ENCODE results near the gene CAMK1D.

The CAMK1D gene

DNA sequence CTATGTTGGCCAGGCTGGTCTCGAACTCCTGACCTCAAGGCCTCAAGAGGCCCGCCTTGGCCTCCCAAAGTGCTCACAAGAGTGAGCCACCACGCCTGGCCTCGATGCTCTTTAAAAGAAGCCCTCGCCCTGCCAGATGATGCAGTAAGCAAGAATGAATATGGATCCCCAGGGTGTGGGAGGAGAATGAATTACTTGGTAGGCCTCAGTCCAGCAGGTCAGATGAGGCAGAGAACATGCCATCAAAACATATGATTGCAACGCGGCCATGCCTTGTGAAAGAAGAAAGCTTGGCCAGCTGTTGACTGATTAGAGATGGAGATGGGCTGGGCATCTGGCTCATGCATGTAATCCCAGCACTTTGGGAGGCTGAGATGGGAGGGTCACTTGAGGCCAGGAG, 68.7 kb downstream of the CAMK1D start:
- no peak overlapping the region for H2AFZ ChIP-seq (ENCODE audit: low read length)
- no peak for TF ChIP-seq CTCF (IDR thresholded peaks at IDR 0.05; ENCODE audit: low read length)
- TF ChIP-seq EZH2 (IDR thresholded peaks at IDR 0.05; ENCODE audit: borderline replicate concordance, low read length) = no peak

GRCh38 chr10:12418725-12419261, 69.4 kb downstream of the CAMK1D start:
- H4K20me1 ChIP-seq (ENCODE audit: insufficient read depth, low read length) = no peaks in the 10 kb centered on the region
- no peak overlapping the region for H3K4me2 ChIP-seq (ENCODE audit: low read length)
- TF ChIP-seq EZH2 (IDR thresholded peaks at IDR 0.05; ENCODE audit: borderline replicate concordance, low read length) (no peak), CTCF (IDR thresholded peaks at IDR 0.05; ENCODE audit: low read length) (no peak)
- H3K27ac ChIP-seq (ENCODE audit: low read depth, low read length, poor library complexity, severe bottlenecking) = no peak overlapping the region
- H3F3A ChIP-seq (ENCODE audit: insufficient read depth, low read length) = no peaks in the 10 kb centered on the region
- H3K4me1 ChIP-seq (ENCODE audit: insufficient read depth, low read length, severe bottlenecking) = no peaks in the 10 kb centered on the region
- no peaks in the 10 kb centered on the region for H3K27me3 ChIP-seq (ENCODE audit: insufficient read depth, low read length)
- H3K9ac ChIP-seq (ENCODE audit: low read length) = no peak overlapping the region
- no peaks in the 10 kb centered on the region for H3K9me2 ChIP-seq (ENCODE audit: low read depth, low read length)
- H3K36me3 ChIP-seq (ENCODE audit: insufficient read depth, low read length) = no peaks in the 10 kb centered on the region
- no peak overlapping the region for H2AFZ ChIP-seq (ENCODE audit: low read length)
- H3K4me3 ChIP-seq (ENCODE audit: low read depth, low read length, poor library complexity, severe bottlenecking) = no peak overlapping the region
- no peaks in the 10 kb centered on the region for H3K9me3 ChIP-seq (ENCODE audit: low read length)
- H3K79me2 ChIP-seq (ENCODE audit: insufficient read depth, low read length) = no peaks in the 10 kb centered on the region

More for the DNA sequence above, 68.7 kb downstream of the CAMK1D start:
- H3K79me2 ChIP-seq (ENCODE audit: insufficient read depth, low read length) = no peaks in the 10 kb centered on the region
- no peak overlapping the region for H3K4me2 ChIP-seq (ENCODE audit: low read length)
- H3K36me3 ChIP-seq (ENCODE audit: insufficient read depth, low read length) = no peaks in the 10 kb centered on the region
- no peaks in the 10 kb centered on the region for H4K20me1 ChIP-seq (ENCODE audit: insufficient read depth, low read length)
- H3K4me3 ChIP-seq (ENCODE audit: low read depth, low read length, poor library complexity, severe bottlenecking) = no peak overlapping the region
- H3K4me1 ChIP-seq (ENCODE audit: insufficient read depth, low read length, severe bottlenecking) = no peaks in the 10 kb centered on the region
- H3K9me3 ChIP-seq (ENCODE audit: low read length) = no peaks in the 10 kb centered on the region
- H3K9me2 ChIP-seq (ENCODE audit: low read depth, low read length) = no peaks in the 10 kb centered on the region
- H3K27ac ChIP-seq (ENCODE audit: low read depth, low read length, poor library complexity, severe bottlenecking) = no peak overlapping the region
- H3K9ac ChIP-seq (ENCODE audit: low read length) = no peak overlapping the region
- no peaks in the 10 kb centered on the region for H3K27me3 ChIP-seq (ENCODE audit: insufficient read depth, low read length)
- no peaks in the 10 kb centered on the region for H3F3A ChIP-seq (ENCODE audit: insufficient read depth, low read length)

- H3K4me2 ChIP-seq (ENCODE audit: low read length) = no peak overlapping the region
- H3K27me3 ChIP-seq (ENCODE audit: insufficient read depth, low read length) = no peaks in the 10 kb centered on the region
- H4K20me1 ChIP-seq (ENCODE audit: insufficient read depth, low read length) = no peaks in the 10 kb centered on the region
- H3K4me3 ChIP-seq (ENCODE audit: low read depth, low read length, poor library complexity, severe bottlenecking) = no peak overlapping the region
- no peaks in the 10 kb centered on the region for H3F3A ChIP-seq (ENCODE audit: insufficient read depth, low read length)
- TF ChIP-seq CTCF (IDR thresholded peaks at IDR 0.05; ENCODE audit: low read length) (no peak), EZH2 (IDR thresholded peaks at IDR 0.05; ENCODE audit: borderline replicate concordance, low read length) (no peak)
- no peaks in the 10 kb centered on the region for H3K9me3 ChIP-seq (ENCODE audit: low read length)
- no peak overlapping the region for H3K27ac ChIP-seq (ENCODE audit: low read depth, low read length, poor library complexity, severe bottlenecking)
- H3K9me2 ChIP-seq (ENCODE audit: low read depth, low read length) = no peaks in the 10 kb centered on the region
- H2AFZ ChIP-seq (ENCODE audit: low read length) = no peak overlapping the region
- H3K36me3 ChIP-seq (ENCODE audit: insufficient read depth, low read length) = no peaks in the 10 kb centered on the region
- H3K9ac ChIP-seq (ENCODE audit: low read length) = no peak overlapping the region
- no peaks in the 10 kb centered on the region for H3K4me1 ChIP-seq (ENCODE audit: insufficient read depth, low read length, severe bottlenecking)
- H3K79me2 ChIP-seq (ENCODE audit: insufficient read depth, low read length) = no peaks in the 10 kb centered on the region
Measured at GRCh38 chr10:12419262-12419847, 70.0 kb downstream of the CAMK1D start.
